NCI-H187 (cell line): ENCODE results near the gene GNG3.
"Not testable (repeated sequence)": the region's sequence is repeated elsewhere in the genome, so short reads cannot be mapped to it uniquely, and the experiment has no call there.

ENCODE experiments used
- DNase-seq, 2 experiments: peaks; one replicate each; lab custom pipeline; 2025; lab: John Stamatoyannopoulos, UW

The GNG3 gene

DNA sequence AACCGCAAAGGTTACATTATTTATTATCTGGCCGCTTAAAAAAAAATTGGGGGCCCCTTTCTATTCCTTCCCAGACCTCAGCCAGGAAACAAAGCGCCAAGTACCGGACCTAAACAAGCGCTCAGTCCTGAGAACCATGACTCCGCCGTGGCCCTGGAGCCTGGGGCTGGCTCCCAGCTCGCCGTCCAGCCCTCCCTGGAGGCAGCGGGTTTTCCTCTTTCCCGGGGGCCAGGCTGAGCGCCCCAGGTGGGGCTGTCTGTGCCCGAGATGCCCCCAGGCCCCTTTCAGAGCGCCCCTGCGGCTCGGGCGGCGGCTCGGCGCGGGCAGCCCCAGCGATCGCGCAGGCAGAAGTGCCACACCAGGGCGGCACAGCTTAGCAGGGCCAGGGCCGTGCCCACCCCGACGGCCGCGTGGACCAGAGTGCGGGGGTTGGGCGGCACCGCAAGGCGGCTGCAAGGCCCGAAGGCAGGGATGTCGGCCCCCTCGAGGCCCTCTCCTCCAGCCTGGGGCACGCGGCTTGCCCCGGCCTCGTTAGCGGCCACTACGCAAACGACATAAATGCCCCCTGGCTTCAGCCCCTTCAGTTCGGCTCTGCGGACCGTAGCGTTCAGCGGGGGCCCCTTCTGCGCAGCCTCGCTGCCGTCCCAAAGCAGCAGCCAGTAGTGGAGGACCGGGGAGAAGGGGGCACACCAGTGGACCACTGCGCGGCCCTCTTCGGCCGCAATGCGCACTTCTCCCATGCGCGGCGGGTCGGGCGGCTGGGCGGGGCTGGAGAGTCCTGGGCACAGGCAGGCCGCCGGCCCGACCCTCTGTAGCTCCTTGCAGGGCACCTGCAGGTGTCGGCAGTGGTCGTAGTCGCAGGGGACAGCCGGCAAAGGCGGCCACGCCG, 19.7 kb upstream of the GNG3 start:
- DNase-seq: no peak

DNA sequence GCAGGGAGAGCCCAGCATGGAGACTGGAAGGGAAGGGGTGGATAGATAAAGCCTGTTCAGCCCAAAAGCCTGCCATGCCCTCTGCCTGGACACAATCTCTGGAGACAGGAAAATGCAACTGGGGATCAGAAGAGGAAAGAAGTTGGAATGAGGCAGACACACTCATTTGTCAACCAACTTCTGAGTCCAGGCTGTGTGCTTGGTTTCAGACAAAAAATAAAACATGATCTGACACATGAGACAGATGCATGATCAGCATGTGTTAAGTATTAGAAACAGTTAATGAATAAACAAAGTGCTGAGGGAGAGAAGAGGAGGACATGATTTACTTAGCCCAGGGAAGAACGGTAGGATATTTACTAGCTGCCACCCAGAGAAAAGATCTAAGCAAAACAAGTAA, 19.0 kb upstream of the GNG3 start:
- no peak for DNase-seq

DNA sequence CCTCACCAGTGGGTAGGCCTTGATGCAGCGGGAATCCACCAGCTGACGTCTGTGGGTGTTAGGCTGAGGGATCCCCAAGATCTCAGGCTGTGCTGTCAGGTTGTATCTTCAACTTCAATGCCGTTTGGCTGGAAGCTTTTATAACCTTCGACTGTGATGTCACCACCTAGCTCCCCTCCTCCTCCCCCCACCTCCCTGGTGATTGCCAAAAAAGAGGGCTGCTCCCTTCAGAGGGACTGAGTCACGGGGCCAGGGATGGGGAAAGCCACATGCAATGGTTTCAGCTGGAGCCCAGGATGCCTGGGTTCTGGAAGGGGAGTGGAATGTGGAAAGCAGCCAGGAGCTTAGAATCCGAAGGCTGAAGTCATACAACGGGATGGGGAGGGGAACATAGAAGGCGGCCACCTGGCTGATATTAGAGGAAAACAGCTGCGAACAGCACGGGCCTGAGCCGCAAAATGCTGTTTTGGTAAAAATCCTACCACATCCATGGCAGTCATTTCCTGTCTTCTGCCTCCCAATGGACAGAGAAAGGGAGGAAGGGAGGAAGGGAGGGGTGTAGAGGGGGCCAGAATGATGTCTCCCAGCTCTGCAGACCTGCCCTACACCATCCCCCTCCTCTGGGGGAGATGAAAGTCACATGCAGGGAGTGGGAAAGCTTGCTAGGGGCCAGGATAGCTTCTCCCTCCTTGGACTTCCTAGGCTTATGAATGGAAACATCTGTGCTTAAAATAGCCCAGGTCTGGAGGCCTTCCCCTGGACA, 17.9 kb upstream of the GNG3 start, which contains the start of gene LRRN4CL:
Gene LRRN4CL, minus strand, starts transcription at position 110 of the 763 bp plus-strand sequence. CDS start 1,022 bp downstream, outside the sequence.
- DNase-seq: no peak

DNA sequence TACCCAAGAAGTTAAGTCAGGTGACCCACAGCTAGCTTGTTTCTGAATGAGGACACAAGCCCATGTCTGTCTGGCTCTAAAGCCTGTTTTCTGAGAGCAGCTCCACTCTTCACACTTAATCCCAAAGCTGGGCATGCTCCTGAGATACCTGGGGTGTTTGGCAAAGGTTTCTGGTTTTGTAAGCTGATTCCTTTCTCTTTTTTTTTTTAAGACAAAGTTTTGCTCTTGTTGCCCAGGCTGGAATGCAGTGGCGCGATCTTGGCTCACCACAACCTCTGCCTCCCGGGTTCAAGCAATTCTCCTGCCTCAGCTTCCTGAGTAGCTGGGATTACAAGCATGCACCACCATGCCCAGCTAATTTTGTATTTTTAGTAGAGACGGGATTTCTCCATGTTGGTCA, 13.9 kb upstream of the GNG3 start:
- not testable (repeated sequence) for DNase-seq

DNA sequence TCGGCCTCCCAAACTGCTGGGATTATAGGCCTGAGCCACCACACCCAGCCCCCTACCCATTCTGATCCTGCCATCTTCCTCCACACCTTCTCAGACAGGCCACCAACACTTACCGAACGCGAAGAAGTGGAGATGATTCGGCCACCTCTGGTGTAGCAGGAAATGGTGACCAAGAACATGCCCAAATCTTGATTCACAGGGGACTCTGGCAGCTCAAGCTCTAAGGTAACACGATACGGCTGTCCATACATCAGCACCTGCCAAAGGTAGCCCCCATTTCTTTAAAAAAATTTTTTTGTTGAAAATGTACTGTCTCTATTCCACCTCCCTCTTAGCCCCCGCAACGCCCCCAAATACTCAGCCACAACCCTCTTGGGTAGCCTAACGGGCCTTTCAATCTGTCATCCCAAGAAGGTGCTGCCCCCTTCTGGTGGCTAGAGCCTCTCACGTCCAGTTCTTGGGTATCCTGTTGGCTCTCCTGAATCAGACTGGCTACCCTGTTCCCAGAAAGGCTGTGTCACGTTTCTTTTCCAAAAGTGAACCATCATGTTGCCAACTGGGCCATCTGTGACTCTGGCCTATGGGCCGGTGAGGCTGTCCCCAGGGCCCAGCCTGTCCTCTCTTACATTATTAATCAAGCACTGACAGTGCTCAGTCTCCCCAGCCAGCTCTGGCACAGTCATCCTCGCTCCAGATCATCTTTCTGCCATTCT, 12.9 kb upstream of the GNG3 start:
- DNase-seq: peak in 1 of 2 experiments; percentile 54

DNA sequence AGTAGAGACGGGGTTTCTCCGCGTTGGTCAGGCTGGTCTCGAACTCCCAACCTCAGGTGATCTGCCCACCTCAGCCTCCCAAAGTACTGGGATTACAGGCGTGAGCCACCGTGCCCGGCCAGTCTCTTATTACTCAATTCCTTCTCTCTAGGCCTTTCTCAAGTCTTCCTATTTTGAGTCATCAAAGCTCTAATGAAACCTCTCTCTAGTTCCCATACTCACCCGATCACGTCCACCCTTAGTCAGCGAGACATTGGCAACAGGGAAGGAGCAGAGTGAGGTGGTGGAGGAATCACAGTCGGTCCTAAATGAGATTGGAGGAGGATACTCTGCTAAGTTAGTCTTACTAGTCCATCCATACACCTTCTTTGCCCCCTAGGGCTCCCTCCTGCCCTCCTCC, 5.2 kb upstream of the GNG3 start:
- no peak for DNase-seq

DNA sequence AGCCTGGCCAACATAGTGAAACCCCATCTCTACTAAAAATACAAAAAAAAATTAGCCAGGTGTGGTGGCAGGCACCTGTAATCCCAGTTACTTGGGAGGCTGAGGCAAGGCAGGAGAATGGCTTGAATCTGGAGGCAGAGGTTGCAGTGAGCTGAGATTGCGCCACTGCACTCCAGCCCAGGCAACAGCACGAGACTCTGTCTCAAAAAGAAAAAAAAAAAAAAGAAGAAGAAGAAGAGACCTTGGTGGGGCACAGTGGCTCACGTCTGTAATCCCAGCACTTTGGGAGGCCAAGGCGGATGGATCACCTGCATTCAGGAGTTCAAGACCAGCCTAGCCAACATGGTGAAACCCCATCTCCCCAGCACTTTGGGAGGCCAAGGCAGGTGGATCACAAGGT, 3.6 kb upstream of the GNG3 start:
- not testable (repeated sequence) for DNase-seq

DNA sequence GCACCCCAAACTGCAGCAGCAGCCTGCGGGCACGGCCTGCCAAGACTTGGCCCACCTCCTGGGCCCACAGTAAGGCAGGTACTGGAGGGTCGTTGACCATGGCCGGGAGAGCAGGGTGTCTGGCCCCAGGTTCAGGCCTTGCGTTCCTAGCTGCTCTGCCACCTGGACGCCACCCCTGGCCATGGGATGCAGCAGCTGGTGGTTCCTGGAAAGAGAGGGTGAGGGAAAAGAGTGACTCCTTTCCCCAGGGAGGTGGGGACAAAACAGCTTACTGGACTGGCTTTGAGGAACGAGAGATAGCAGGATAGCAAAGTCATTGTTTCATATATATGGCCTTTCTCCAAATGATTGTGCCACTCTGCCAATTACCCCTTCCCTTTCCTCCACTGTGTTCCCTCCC, 2.1 kb upstream of the GNG3 start:
- no peak for DNase-seq

DNA sequence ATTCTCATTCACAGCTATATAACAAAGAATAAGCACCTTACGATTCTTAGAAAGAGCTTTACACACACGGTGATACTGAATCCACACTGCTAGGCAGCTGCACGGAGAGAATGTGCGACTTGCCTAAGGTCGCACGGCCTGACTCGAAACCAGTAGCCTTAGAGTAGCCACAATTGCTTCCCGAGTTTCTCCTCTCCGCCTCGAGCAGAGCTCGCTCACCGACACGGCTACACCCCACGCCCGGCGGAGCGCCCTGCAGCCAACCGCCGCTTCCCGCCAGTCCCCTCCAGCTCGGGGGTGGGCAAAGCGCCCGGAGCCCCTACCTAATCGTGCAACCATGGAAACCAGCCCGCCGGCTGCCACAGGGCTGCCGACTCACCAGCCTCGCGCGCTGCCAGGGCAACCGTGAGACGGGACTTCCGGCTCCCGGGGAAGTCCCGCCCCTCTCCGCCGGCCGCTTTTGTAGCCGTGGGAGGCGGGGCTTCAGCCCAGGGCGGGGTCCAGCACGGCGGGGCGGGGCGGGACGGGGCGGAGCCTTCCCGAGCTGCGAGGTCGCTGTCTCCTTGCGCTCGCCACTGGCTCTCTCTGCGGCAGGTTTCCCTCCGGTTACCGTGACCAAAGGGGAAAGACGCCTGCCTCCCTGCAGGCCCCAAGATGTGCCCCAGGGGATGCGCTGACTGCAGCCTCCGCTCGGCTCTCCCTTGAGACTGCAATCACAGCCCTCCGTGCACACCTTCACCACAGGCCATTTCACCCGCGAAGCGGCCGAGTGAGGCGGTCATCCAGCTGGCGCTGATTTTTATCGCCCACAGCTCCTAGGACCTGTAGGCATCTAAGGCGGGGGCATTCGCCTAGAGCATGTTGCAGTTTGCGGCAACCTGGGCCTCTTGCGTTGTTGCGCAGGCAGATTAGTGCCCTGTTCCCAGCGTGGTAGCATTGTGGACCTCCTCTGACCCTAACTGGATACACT, 1.3 kb upstream of the GNG3 start:
- DNase-seq: peak; percentile 85 to 96

DNA sequence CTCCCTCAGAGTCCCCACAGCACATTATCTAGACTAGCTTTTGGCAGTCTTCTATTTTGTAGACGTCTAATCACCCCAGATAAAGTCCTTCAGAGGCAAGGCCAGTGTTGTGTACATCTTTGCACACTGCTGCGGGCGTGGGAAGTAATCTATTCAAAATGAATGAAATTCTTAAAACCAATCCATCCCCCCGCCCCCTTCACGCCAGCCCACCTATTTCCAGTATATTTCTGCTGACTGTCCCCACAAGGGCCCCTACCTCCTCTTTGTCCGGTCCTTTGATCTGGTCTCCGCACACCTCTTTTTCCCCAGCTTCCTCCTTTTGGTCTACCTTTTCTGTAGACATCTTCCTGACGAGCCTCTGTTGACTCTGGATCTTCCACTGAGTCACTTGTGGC, 627 bp upstream of the GNG3 start:
- no peak for DNase-seq

DNA sequence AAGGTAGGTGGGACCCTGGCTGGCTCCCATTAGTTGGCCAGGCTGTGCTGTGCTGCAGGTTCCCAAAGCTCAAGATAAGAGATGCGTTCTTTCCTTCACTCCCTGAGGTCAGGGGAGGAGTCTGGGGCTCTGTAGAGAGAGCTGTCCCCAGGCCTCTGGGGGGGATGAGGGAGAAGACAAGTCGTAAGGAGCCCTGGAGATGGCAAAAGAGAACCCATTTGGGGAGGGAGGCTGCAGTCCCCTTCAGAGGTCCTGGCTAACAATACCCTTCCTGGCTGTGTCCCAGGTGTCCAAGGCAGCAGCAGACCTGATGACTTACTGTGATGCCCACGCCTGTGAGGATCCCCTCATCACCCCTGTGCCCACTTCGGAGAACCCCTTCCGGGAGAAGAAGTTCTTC, 916 bp downstream of the GNG3 start:
- DNase-seq: no peak

DNA sequence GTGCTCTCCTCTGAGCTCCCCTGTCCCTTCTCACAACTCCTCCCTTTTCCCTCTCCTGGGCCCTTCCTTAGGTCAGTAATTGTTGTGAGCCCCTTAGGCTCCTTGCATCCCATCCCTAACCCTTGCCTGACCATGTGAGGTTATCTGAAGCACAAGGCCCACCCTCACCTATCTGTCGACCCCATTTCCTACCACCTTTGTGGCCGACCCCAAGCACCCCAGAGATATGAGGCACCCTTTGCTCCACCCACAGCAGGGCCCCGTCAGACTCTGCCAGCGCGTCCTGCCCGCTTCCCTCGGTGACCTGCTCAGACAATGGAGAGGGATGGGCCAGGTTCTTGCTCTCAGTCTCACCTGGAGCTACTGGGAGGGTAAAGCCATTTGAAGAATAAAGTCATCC, 1.3 kb downstream of the GNG3 start:
- peak in 1 of 2 experiments; percentile 33 for DNase-seq

DNA sequence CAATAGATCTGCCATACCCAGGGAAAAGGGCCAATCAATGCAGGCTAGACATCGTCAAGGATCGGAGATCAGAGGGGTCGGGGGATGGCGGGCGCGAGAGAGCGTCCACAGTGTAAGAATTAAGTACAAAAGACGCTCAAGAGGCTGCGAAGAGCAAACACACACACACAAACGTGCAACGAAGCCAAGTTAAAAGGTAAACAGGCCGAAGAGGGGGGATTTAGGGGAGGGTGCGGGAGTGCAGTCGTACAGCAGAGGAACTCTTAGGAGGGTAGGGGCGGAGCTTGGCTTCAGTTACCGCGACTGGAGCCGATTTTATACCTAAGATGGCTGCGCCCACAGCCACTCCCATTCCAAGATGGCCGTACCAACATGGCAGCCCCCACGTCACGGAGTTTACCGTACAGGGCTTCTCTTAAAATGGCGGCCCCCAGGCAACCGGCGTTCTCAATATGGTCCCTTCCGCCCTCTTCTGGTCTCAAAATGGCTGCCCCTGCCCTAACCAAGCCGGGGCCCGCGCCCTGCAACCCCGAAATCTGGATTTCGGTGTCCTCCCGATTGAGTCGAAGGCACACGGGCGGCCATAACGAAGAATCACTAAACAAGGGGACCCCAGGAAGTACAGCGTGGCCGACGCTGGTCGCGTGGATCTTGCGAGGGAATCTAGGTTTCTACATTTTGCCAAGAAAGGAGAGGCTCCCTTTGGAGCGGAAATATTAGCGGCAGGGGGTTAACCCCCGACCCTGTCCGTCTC, 1.9 kb downstream of the GNG3 start:
- peak; percentile 96 to 99 for DNase-seq

DNA sequence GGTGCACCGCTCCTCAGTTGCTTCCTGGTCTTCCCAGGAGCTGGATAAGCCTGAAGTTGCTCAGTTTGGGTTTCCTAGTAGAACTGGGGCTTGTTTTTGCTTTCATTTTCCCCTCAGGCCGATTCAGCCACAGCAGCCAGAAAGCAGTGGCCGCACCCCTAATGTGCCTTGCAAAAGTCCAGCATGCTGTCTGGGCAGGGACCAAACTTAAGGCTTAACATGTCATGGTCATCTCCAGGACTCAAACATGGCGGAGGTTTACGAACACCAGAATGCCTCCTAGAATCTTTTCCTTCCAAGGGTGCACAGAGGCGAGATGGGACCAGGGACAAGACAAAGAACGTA, 2.5 kb downstream of the GNG3 start:
- no peak for DNase-seq

DNA sequence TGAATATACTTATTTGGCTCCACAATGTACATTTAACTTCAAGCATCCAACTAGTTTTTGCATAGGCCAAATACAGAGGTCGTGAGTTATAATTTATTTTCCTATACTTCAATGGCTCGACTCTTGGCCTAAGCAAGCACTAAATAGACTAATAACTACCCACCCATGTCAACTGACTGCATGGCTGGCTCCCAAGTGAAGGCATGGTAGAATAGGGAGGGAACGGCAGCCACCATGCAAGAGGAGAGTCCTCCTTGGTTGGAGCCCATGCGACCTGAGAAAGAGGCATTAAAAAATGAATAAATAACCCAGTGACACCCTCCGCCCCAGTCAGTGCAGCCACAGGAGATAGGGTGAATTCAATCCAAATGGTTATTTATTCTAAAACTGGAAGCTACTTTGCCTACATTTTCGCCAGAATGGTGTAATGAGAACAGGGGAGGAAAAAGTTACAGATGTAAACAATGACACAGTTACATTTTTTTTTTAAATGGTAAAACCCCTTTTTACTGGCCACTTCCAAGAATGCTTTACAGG, 4.9 kb downstream of the GNG3 start:
- DNase-seq: no peak

DNA sequence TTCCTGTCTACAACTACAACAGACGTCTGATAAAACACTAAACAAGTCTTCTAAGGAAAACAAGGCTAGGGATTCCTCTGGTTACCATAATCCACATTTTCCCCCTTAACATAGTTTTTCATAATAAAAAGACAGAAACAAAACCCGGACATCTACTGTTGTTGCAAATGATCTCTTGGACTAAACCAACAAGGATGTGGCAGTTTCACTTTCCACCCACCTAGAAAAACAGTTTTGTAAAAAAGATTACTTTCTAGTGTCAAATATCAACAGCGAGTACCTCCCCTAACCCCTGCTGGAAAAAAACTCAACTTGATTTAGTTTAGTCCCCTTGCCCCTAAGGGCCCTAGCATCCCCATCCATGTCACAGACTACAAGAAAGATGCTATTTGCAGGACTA, 5.4 kb downstream of the GNG3 start:
- DNase-seq: no peak

DNA sequence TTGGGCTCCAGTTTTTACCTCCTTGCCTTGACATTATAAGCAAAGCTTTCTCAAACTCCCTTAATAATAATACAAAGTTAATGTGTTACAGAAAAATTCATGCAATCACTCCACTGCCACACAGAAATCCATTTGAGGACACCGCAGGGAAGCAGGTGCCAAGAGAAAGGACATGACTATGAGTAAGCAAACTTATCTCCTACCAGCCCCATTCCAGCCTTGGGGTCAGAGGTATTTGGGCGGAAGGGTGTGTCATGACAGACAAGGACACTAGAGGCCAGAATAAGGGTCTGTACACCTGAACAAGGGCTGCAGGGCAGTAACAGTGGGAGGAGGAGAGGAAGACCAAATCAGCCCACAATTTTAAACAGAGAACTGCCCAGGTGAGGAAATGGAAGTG, 5.9 kb downstream of the GNG3 start:
- no peak for DNase-seq

DNA sequence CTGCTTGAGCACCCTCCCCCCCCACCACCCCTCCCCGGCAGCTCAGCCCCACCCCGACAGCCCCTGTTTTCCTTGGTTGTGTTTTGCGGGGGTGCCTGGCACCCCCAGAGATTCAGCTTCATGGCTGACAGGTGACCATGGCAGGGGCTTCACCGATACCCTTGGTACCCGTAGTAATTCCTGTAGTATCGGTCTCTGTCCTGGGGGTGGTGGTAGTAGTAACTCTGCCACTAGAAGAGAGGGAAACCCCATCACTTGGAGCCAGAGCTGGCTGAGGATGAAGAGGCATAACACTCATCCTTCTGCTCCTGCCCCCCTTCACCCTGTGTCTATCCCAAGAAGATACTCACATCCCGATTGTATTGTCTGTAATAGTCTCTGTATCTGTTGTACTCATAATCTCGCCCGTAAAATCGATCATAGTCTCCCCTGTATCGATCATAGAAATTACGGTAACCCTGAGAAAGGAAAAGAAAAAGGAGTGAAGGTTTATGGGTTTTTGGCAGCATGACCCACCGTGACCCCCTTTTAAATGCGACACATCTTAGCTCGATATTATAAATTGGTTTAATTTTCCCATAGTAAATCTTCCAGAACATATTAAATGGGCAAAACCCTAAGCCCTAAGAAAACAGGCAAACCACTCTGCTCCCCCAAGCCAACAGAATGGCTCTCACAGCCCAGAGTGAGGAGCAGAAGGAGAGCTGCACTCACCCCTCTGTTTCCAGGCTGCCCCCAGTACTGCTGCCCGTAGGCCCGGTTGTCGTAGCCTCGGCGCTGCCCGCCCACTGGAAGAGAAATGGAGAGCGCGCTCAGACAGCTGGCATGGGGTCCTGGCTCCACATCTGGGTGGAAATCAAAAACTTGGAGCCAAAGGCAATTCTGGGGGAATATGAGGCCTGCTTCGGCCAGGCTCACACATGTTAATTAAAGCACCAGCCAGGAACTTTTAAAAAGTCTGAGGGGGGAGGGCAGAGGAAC, 8.0 kb downstream of the GNG3 start:
- no peak for DNase-seq

DNA sequence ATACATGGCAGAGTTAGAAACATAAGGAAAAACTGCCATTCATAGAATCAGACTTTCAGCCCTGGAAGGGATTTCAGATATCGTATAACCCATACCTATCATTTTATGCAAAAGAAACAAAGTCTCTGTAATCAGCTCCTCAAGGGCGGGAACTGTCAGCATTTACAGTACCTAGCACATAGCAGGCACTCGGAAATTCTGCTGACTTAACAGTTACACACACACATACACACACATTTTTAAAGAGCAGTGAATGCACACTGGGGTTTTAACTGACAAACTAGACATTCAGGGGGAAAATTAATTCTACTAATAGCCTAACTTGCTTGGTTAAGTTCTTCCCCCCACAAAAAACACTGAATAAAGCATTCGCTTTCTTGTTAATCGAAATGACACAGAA, 8.7 kb downstream of the GNG3 start:
- no peak for DNase-seq
